Right renal pelvis (tissue), 4 donors: Measurements from ENCODE around the gene FOXR1. TPM values are rescaled to one million over a fixed set of nuclear protein-coding genes. Genes with fewer than 3 reads are reported as not detected.

Experiments used
- DNase-seq, 4 donors: peaks; one replicate each; pipeline ENCODE4 v3.0.0-alpha.2; 2013; ENCODE audit warnings: low read depth in 4 of 4, low spot score in 3 of 4, missing footprints in 1 of 4
- polyA plus RNA-seq, 4 donors: library from polyadenylated mRNA; unstranded; fragments of 120-200 nt; gene quantifications; one replicate each; pipeline ENCODE4 v1.2.1, GENCODE V29; 2013; ENCODE audit not compliant: insufficient read length in 4 of 4

FOXR1 gene
- polyA plus RNA-seq, 4 donors: 0.05 TPM; not detected in 3

GRCh38 chr11:119025099-119025473 is 53.5 kb downstream of the FOXR1 start:
- no peak for DNase-seq

- DNase-seq: no peak
Measured at GRCh38 chr11:119025541-119025940, 54.0 kb downstream of the FOXR1 start.

DNA sequence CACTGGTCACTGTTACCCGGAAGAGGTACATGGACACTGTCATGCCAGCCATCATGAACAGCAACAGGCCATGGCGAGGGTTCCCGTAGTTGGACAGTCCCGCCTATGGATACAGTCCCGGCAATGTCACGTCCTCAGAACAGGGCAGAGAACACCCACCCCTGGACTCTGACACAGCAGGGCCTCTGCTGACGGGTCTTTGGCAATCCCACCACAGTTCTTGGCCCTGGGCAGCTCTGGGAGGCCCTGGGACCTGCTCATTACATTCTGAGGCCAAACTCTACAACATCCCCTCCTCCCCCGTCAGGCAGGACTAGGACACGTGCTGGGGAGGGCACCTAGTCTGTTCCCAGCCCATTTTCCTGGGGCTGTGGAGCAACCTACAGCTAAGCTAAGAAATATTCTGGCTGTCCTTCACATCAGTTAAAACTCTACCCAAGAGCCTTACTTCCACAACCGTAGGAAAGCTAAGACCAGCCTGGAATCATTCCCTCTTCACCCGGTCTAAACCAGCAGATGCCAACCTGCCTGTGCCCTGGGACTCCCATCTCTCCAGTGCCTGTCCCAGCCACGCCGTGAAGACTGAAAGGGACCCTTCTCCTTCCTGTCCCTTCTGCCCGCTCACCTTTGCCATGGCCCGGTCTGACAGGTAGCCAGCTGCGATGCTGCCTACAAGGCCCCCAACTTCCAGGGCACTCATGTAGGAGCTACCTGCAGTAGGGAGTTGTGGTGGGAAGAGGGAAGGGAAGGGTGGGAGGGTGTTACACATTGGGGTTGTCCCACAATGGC is 54.6 kb downstream of the FOXR1 start:
- no peak for DNase-seq

DNA sequence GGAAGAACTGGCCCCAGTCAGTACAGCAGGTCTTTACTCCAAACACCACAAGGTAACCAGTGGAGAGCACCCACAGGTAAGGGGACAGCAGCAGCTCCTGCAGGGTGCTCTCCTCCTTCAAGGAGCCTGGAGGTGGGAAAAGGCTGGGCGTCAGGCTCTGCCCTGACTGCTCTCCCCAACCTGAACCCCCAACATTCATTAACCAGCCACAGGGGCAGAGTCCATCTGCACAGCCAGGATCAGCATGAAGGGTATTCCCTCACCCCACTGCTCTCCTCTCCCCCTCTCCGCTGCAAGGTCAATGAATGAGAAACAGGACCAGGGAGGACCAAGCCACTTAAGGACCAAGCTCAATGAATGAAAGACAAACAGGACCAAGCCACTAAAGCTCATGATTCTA is 55.4 kb downstream of the FOXR1 start:
- no peak for DNase-seq

DNA sequence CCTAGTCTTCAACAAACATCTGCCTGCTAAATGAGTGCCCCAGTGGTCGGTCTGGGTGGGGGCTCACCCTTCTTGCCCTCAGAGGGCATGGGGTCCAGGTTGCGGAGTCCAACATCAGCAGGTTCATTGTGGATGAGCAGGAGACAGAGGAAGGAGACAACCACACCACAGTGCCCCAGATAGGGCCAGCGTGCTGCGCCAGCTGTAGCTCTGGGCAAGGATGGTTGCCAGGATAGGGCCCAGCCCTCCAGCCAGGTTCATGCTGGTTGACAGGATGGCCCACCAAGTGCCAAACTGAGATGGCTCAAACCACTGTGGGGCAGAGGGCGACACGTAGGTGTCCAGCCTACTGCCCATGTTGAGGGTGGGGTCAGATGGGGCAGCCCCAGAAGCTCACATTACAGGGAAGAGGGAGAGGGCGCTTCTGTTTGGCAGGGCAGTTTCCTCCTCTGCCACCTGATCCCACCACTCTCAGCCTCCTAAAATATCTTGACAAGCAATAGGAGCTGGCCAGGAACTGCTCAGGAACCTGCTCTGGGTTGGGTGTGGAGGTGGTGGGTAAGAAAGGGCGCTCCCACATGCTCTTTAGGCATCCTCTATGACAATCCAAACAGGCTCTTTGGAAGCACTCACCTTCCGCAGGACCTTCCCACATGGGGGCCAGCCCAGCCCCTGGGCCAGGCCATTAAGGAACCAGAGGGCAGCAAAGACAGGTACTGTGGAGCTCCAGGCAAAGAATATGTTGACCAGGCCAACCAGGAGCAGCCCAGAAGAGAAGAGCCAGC is 56.2 kb downstream of the FOXR1 start:
- DNase-seq: no peak

GRCh38 chr11:119028346-119029068 is 56.9 kb downstream of the FOXR1 start:
- DNase-seq: no peak

- DNase-seq: no peak
Measured at GRCh38 chr11:119029069-119029339, 57.4 kb downstream of the FOXR1 start.

GRCh38 chr11:119029340-119030028 is 57.9 kb downstream of the FOXR1 start:
- DNase-seq: peak in 2 of 4 donors; percentile 57 to 65

DNA sequence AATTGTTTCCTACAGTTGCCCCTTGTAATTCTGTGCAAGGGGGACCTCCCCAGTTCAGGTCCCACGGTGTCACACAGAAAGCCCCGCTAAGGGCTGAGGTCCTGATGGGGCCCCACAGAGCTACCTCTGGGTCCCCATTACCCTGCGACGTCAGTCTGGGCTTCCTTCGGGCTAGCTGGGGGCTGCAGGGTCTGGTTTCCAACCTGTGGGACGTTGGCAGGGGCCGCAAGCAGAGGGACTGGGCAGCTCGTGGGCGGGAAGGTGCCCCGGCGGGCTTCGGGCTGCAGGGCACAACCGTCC is 58.4 kb downstream of the FOXR1 start:
- DNase-seq: no peak

GRCh38 chr11:119030329-119031047 is 58.9 kb downstream of the FOXR1 start, which contains the start of gene SLC37A4:
TSS of gene SLC37A4 (minus strand) at chr11:119030877.
- DNase-seq: peak; percentile 90 to 93 (median 92)

Other genes with a start within 250 kb of the FOXR1 start
- gene DDX6, start 180.6 kb upstream of the FOXR1 start, polyA plus RNA-seq: 100 to 1,000 TPM; 104 to 142 (median 133) TPM
- not detected for gene CXCR5, start 87.9 kb upstream of the FOXR1 start, polyA plus RNA-seq
- 10 to 100 TPM; 32.9 to 37.0 (median 33.1) TPM for gene BCL9L, start 45.8 kb upstream of the FOXR1 start, polyA plus RNA-seq
- 10 to 100 TPM in 2 of 4 donors, 1 to 10 TPM in 1, under 1 TPM in 1; 0.74 to 47.4 (median 26.7) TPM for gene UPK2, start 15.5 kb upstream of the FOXR1 start, polyA plus RNA-seq
- 10 to 100 TPM; 15.0 to 23.9 (median 17.1) TPM for gene CENATAC, start 26.4 kb downstream of the FOXR1 start, polyA plus RNA-seq
- 1,000 to 10,000 TPM; 1,012 to 1,189 (median 1,098) TPM for gene RPS25, start 46.6 kb downstream of the FOXR1 start, polyA plus RNA-seq
- gene TRAPPC4, start 47.0 kb downstream of the FOXR1 start, polyA plus RNA-seq: 100 to 1,000 TPM in 2 of 4 donors, 10 to 100 TPM in 2; 91.9 to 145 (median 117) TPM
- gene SLC37A4, start 59.1 kb downstream of the FOXR1 start, polyA plus RNA-seq: 100 to 1,000 TPM in 2 of 4 donors, 10 to 100 TPM in 2; 82.6 to 110 (median 100) TPM
- 100 to 1,000 TPM; 111 to 133 (median 122) TPM for gene HYOU1, start 85.4 kb downstream of the FOXR1 start, polyA plus RNA-seq
- gene VPS11, start 96.1 kb downstream of the FOXR1 start, polyA plus RNA-seq: 10 to 100 TPM; 51.9 to 59.5 (median 54.7) TPM
- gene HMBS, start 113.1 kb downstream of the FOXR1 start, polyA plus RNA-seq: 10 to 100 TPM; 25.9 to 28.6 (median 26.4) TPM
- gene DPAGT1, start 130.1 kb downstream of the FOXR1 start, polyA plus RNA-seq: 10 to 100 TPM; 56.3 to 70.4 (median 59.5) TPM
- 10 to 100 TPM; 10.6 to 14.0 (median 11.8) TPM for gene C2CD2L, start 135.6 kb downstream of the FOXR1 start, polyA plus RNA-seq
- gene HINFP, start 149.8 kb downstream of the FOXR1 start, polyA plus RNA-seq: 10 to 100 TPM; 26.5 to 33.2 (median 30.0) TPM
- gene ABCG4, start 177.3 kb downstream of the FOXR1 start, polyA plus RNA-seq: under 1 TPM; 0.71 to 0.81 (median 0.76) TPM
- 10 to 100 TPM; 11.7 to 14.4 (median 12.2) TPM for gene NLRX1, start 197.0 kb downstream of the FOXR1 start, polyA plus RNA-seq
- gene NHERF4, start 213.7 kb downstream of the FOXR1 start, polyA plus RNA-seq: 10 to 100 TPM; 12.7 to 19.1 (median 14.2) TPM
- 10 to 100 TPM; 19.9 to 22.8 (median 21.6) TPM for gene CBL, start 234.6 kb downstream of the FOXR1 start, polyA plus RNA-seq